Ishikawa (cell line): Measurements from ENCODE around the gene ST7.
A peak's percentile ranks its signal among the peaks of the same experiment; 100 is the strongest.

ENCODE experiments used
- CEBPB ChIP-seq: IDR thresholded peaks from 2 replicates; pipeline ENCODE4 v1.6.1; 2012
- FOXM1 ChIP-seq: IDR thresholded peaks from 2 replicates; pipeline ENCODE4 v1.6.1; 2012; ENCODE audit warnings: low read depth, borderline replicate concordance
- NFIC ChIP-seq: IDR thresholded peaks from 2 replicates; pipeline ENCODE4 v1.6.1; 2012
- TAF1 ChIP-seq: IDR thresholded peaks from 2 replicates; pipeline ENCODE4 v1.6.1; 2012; ENCODE audit warnings: low read depth, mild to moderate bottlenecking
- YY1 ChIP-seq: IDR thresholded peaks from 2 replicates; pipeline ENCODE4 v1.6.1; 2012; ENCODE audit warnings: low read depth
- ZBTB7A ChIP-seq: IDR thresholded peaks from 2 replicates; pipeline ENCODE4 v1.6.1; 2012; ENCODE audit warnings: low read depth
- TF ChIP-seq, protein P1 (sequence below): IDR thresholded peaks from 2 replicates; pipeline ENCODE4 v1.6.1; 2012; ENCODE audit warnings: low read depth, mild to moderate bottlenecking

DNA sequence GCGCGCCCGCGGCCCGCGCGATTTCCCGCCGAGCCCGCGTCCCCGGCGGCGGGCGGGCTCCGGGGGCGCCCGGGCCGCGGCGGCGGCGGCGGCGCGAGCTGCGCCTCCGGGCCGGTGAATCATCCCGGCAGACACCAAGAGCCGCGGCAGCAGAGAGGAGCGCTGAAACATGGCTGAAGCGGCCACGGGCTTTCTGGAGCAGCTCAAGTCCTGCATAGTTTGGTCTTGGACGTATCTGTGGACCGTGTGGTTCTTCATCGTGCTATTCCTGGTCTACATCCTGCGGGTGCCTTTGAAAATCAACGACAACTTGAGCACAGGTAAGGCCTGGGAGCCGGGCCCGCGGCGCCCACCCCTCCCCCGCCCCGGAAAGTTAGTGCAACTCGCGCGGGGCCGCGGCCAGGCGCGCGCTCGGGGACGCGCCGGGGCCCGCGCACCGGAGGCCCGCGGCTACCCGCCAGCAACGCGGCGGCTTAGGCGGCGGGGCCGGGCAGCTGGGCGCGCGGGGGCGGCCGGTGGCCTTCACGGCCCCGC, at the start of gene ST7:
- no peak for TF ChIP-seq NFIC
- no peak for TF ChIP-seq CEBPB
- TF ChIP-seq YY1, result peak; percentile 73
- TF ChIP-seq ZBTB7A, result peak; percentile 48; the same call in 1 of the 2 replicates
- TF ChIP-seq, protein P1, sequence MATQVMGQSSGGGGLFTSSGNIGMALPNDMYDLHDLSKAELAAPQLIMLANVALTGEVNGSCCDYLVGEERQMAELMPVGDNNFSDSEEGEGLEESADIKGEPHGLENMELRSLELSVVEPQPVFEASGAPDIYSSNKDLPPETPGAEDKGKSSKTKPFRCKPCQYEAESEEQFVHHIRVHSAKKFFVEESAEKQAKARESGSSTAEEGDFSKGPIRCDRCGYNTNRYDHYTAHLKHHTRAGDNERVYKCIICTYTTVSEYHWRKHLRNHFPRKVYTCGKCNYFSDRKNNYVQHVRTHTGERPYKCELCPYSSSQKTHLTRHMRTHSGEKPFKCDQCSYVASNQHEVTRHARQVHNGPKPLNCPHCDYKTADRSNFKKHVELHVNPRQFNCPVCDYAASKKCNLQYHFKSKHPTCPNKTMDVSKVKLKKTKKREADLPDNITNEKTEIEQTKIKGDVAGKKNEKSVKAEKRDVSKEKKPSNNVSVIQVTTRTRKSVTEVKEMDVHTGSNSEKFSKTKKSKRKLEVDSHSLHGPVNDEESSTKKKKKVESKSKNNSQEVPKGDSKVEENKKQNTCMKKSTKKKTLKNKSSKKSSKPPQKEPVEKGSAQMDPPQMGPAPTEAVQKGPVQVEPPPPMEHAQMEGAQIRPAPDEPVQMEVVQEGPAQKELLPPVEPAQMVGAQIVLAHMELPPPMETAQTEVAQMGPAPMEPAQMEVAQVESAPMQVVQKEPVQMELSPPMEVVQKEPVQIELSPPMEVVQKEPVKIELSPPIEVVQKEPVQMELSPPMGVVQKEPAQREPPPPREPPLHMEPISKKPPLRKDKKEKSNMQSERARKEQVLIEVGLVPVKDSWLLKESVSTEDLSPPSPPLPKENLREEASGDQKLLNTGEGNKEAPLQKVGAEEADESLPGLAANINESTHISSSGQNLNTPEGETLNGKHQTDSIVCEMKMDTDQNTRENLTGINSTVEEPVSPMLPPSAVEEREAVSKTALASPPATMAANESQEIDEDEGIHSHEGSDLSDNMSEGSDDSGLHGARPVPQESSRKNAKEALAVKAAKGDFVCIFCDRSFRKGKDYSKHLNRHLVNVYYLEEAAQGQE, result no peak
- no peak for TF ChIP-seq FOXM1
- TF ChIP-seq TAF1, result peak; percentile 37; the same call in 1 of the 2 replicates
